ENCODE data around the gene SCGB1A1. TPM values are rescaled to one million over a fixed set of nuclear protein-coding genes. Genes with fewer than 3 reads are reported as not detected.

SCGB1A1 gene
- total RNA-seq, 1 donor from 2014 or later = not detected

GRCh38 chr11:62393061-62393611 is 25.7 kb upstream of the SCGB1A1 start:
- H3K4me3 ChIP-seq = no peak overlapping the region
- H3K27me3 ChIP-seq (ENCODE audit: low read depth) = no peaks in the 10 kb centered on the region
- TF ChIP-seq CTCF (IDR thresholded peaks at IDR 0.05; ENCODE audit: borderline replicate concordance) = no peak
- H3K4me1 ChIP-seq = peaks cover 30% of the 10 kb centered on the region
- H3K27ac ChIP-seq (replicated peaks) = no peak overlapping the region
- no peaks in the 10 kb centered on the region for H3K36me3 ChIP-seq
- H3K9me3 ChIP-seq (replicated peaks) = no peaks in the 10 kb centered on the region
- intact Hi-C loops (cut with micrococcal nuclease) = loop anchor here (10.0 kb wide), 1 partner anchor 152 kb away; the partner anchor contains the start of gene AHNAK
- DNase-seq = no peak

GRCh38 chr11:62393735-62394134 is 25.1 kb upstream of the SCGB1A1 start:
- intact Hi-C loops (cut with micrococcal nuclease) = loop anchor here (10.0 kb wide), 1 partner anchor 151 kb away; the partner anchor contains the start of gene AHNAK
- H3K4me1 ChIP-seq = peaks cover 36% of the 10 kb centered on the region
- H3K27ac ChIP-seq (replicated peaks) = no peak overlapping the region
- DNase-seq = no peak
- H3K9me3 ChIP-seq (replicated peaks) = no peaks in the 10 kb centered on the region
- no peaks in the 10 kb centered on the region for H3K27me3 ChIP-seq (ENCODE audit: low read depth)
- TF ChIP-seq CTCF (IDR thresholded peaks at IDR 0.05; ENCODE audit: borderline replicate concordance) = no peak
- H3K4me3 ChIP-seq = no peak overlapping the region
- H3K36me3 ChIP-seq = no peaks in the 10 kb centered on the region

- H3K9me3 ChIP-seq (replicated peaks) = no peaks in the 10 kb centered on the region
- peak; percentile 79 for DNase-seq
- intact Hi-C loops (cut with micrococcal nuclease) = loop anchor here (10.0 kb wide), 1 partner anchor 150 kb away; the partner anchor contains the start of gene AHNAK
- TF ChIP-seq CTCF (IDR thresholded peaks at IDR 0.05; ENCODE audit: borderline replicate concordance) = peak; percentile 76
- peak overlapping the region; percentile 54 for H3K4me3 ChIP-seq
- no peaks in the 10 kb centered on the region for H3K36me3 ChIP-seq
- peak overlapping the region; percentile 71 for H3K27ac ChIP-seq (replicated peaks)
- no peaks in the 10 kb centered on the region for H3K27me3 ChIP-seq (ENCODE audit: low read depth)
- peaks cover 49% of the 10 kb centered on the region for H3K4me1 ChIP-seq
These were observed 23.9 kb upstream of the SCGB1A1 start for GRCh38 chr11:62394825-62395538.

DNA sequence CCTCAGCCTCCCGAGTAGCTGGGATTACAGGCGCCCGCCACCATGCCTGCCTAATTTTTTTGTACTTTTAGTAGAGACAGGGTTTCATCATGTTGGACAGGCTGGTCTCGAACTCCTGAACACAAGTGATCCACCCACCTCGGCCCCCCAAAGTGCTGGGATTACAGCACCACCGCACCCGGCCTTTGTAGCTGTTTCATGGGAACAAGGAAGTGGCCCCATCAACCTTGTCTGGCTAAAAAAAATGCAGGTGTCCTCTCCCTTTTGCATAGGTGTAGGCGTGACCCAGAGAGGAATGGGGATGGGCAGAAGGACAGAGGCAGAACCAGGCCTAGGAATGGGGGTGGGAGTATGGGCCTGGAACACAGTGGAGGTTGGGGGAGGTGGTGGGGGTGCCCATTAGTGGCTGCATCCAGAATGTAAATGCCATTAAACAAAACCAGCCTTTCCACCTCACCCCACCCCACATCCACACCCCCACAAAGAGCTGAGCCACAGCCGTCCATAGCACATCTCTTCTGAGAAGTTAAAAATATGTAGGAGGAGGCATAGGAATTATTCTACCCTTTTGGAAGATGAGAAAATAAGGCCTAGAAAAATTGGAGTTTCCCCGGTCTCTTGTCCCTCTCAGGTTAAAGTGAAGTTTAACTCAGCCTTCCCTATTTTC is 22.8 kb upstream of the SCGB1A1 start:
- H3K27me3 ChIP-seq (ENCODE audit: low read depth) = no peaks in the 10 kb centered on the region
- no peaks in the 10 kb centered on the region for H3K36me3 ChIP-seq
- no peak for DNase-seq
- intact Hi-C loops (cut with micrococcal nuclease) = loop anchor here (10.0 kb wide), 1 partner anchor 149 kb away; the partner anchor contains the start of gene AHNAK
- peaks cover 59% of the 10 kb centered on the region for H3K4me1 ChIP-seq
- H3K27ac ChIP-seq (replicated peaks) = no peak overlapping the region
- no peak overlapping the region for H3K4me3 ChIP-seq
- no peak for TF ChIP-seq CTCF (IDR thresholded peaks at IDR 0.05; ENCODE audit: borderline replicate concordance)
- no peaks in the 10 kb centered on the region for H3K9me3 ChIP-seq (replicated peaks)
